CD4-positive, alpha-beta T cell (primary cell): Measurements from ENCODE around the gene COL16A1. TPM values are rescaled to one million over a fixed set of nuclear protein-coding genes. Genes with fewer than 3 reads are reported as not detected.

Experiments
- ATAC-seq: fragments of 200-7000 bp; cut with Tn5 transposase; one replicate; pipeline ENCODE4 v1.10.0; 2022; ENCODE audit warnings: mild to moderate bottlenecking; ENCODE audit not compliant: poor library complexity
- CTCF ChIA-PET: fragments of 350-600 bp; sonication (Branson Sonifier 250); formaldehyde crosslinking; loops from one replicate; lab custom pipeline; 2021; ENCODE audit warnings: antibody characterized with exemption, inconsistent platforms; lab: Charles Lee
- POLR2A ChIA-PET: fragments of 350-600 bp; sonication (Branson Sonifier 250); formaldehyde crosslinking; loops from one replicate; lab custom pipeline; 2021; ENCODE audit warnings: antibody characterized with exemption, inconsistent platforms; lab: Charles Lee
- DNase-seq, 14 experiments: peaks; one replicate each; pipeline ENCODE4 v3.0.0-alpha.2; 2013 to 2020; ENCODE audit warnings: mixed read lengths in 2 of 14
- H3K27ac ChIP-seq, 2 donors: one replicate each; pipeline versions ENCODE4 v1.5.1 to v1.7.0; 2013; ENCODE audit warnings: low read length in 2 of 2, low read depth in 1 of 2, mild to moderate bottlenecking in 1 of 2
- H3K27me3 ChIP-seq, 2 experiments: 1 replicate in 1 of 2; 2 replicates in 1 of 2; pipeline versions ENCODE4 v1.6.1 to v1.7.0; 2013; ENCODE audit warnings: low read length in 2 of 2, control low read depth in 1 of 2, mild to moderate bottlenecking in 1 of 2, moderate library complexity in 1 of 2; ENCODE audit not compliant: insufficient read depth in 2 of 2, control insufficient read depth in 1 of 2
- H3K36me3 ChIP-seq: one replicate; pipeline ENCODE4 v1.6.1; 2013; ENCODE audit warnings: low read length, control low read depth; ENCODE audit not compliant: insufficient read depth
- H3K4me1 ChIP-seq: one replicate; pipeline ENCODE4 v1.6.1; 2013; ENCODE audit warnings: low read length, control low read depth; ENCODE audit not compliant: insufficient read depth
- H3K4me3 ChIP-seq: one replicate; pipeline ENCODE4 v1.5.1; 2013; ENCODE audit warnings: mild to moderate bottlenecking, low read length, moderate library complexity
- H3K9me3 ChIP-seq, 2 experiments: 1 replicate in 1 of 2; 2 replicates in 1 of 2; pipeline versions ENCODE4 v1.6.1 to v1.7.0; 2013; ENCODE audit warnings: low read length in 2 of 2, mild to moderate bottlenecking in 2 of 2, control low read depth in 1 of 2, moderate library complexity in 1 of 2; ENCODE audit not compliant: control insufficient read depth in 1 of 2, insufficient read depth in 1 of 2
- H3K27ac Mint-ChIP-seq: one replicate; pipeline ENCODE4 v1.8.0; 2020; ENCODE audit warnings: mixed read lengths
- H3K27me3 Mint-ChIP-seq: one replicate; pipeline ENCODE4 v1.8.0; 2021; ENCODE audit warnings: mixed read lengths
- H3K36me3 Mint-ChIP-seq: one replicate; pipeline ENCODE4 v1.8.0; 2021; ENCODE audit warnings: low read depth, mixed read lengths
- H3K4me1 Mint-ChIP-seq: one replicate; pipeline ENCODE4 v1.8.0; 2021; ENCODE audit warnings: low read depth, mixed read lengths
- H3K4me3 Mint-ChIP-seq: one replicate; pipeline ENCODE4 v1.8.0; 2020; ENCODE audit warnings: mild to moderate bottlenecking, mixed read lengths
- H3K9me3 Mint-ChIP-seq: one replicate; pipeline ENCODE4 v1.8.0; 2020; ENCODE audit warnings: mixed read lengths
- CTCF ChIP-seq: fragments of 200-600 bp; IDR thresholded peaks from one replicate; pipeline ENCODE4 v1.8.0; 2022; ENCODE audit warnings: antibody characterized with exemption, mild to moderate bottlenecking
- intact Hi-C, 2 experiments: fragments of 100-400 bp; cut with DNase I in 1 of 2; cut with micrococcal nuclease in 1 of 2; formaldehyde crosslinking; loops; one replicate each; pipeline versions ENCODE4 v1.15.1 to v1.9.0; 2023 to 2025; cut with DNase I, micrococcal nuclease
- total RNA-seq, 174 experiments: library from RNA in 2 of 174; stranded (reverse) in 2 of 174; gene quantifications; one replicate each; pipeline ENCODE4 v1.2.3 and lab custom pipeline; 2021 to 2026

Gene COL16A1
- total RNA-seq, 2 experiments from 2014 or later = not detected

GRCh38 chr1:31742462-31743212, 38.8 kb upstream of the COL16A1 start:
- Mint-ChIP-seq H3K9me3 (no peaks in the 10 kb centered on the region), H3K4me3 (no peak overlapping the region), H3K27ac (no peak overlapping the region), H3K4me1 (peaks cover 7% of the 10 kb centered on the region), H3K27me3 (no peaks in the 10 kb centered on the region), H3K36me3 (no peaks in the 10 kb centered on the region)
- no peak for ATAC-seq
- H3K4me1 ChIP-seq = peaks cover 46% of the 10 kb centered on the region
- no peak overlapping the region for H3K4me3 ChIP-seq
- no peak for DNase-seq
- no peaks in the 10 kb centered on the region for H3K27me3 ChIP-seq
- ChIA-PET CTCF (interaction anchor here (0.8 kb wide), 1 partner anchor 46 kb away, joined by 3 read pairs; no protein-coding TSS in a partner anchor), POLR2A (no interaction called here)
- H3K36me3 ChIP-seq = no peaks in the 10 kb centered on the region
- H3K27ac ChIP-seq = no peak overlapping the region
- H3K9me3 ChIP-seq = no peaks in the 10 kb centered on the region
- intact Hi-C loops = loop anchor here in 1 of 2 experiments (2.0 kb wide), 1 partner anchor 24 kb away; no protein-coding TSS in a partner anchor
- TF ChIP-seq CTCF = no peak

DNA sequence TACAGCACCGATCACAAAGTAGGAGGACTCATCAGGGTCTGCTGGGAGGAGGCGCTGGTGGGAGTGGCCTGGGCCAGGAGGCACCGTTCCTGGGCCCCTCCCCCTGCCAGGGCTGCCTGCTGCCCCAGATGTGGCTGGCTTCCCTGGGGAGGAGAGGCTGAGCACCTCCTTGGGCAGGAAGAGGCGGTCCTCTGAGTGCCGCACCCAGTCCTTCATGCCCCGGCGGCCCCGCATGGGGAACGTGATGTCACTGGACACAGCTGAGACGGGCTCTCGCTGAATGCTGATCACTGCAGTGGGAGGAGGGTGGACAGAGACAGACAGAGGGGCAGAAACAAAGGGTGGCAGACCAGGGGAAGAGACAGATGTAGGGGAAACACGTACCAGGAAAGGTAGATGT, 35.5 kb upstream of the COL16A1 start:
- Histone ChIP-seq H3K4me1 (peaks cover 24% of the 10 kb centered on the region), H3K9me3 (no peaks in the 10 kb centered on the region), H3K4me3 (peak overlapping the region; percentile 5), H3K27me3 (no peaks in the 10 kb centered on the region), H3K36me3 (no peaks in the 10 kb centered on the region), H3K27ac (no peak overlapping the region)
- H3K9me3 Mint-ChIP-seq = no peaks in the 10 kb centered on the region
- no peak overlapping the region for H3K4me3 Mint-ChIP-seq
- no peaks in the 10 kb centered on the region for H3K27me3 Mint-ChIP-seq
- H3K36me3 Mint-ChIP-seq = no peaks in the 10 kb centered on the region
- peaks cover 14% of the 10 kb centered on the region for H3K4me1 Mint-ChIP-seq
- ChIA-PET CTCF (no interaction called here), POLR2A (no interaction called here)
- no peak overlapping the region for H3K27ac Mint-ChIP-seq
- intact Hi-C loops = no loop called here
- peak; percentile 66 for ATAC-seq
- no peak for TF ChIP-seq CTCF
- peak in 10 of 14 experiments; percentile 18 to 67 (median 46) for DNase-seq

- ATAC-seq (peak; percentile 77), DNase-seq (peak in 7 of 14 experiments; percentile 8 to 44 (median 28))
- no peaks in the 10 kb centered on the region for H3K27me3 ChIP-seq
- intact Hi-C loops = no loop called here
- H3K4me3 Mint-ChIP-seq = no peak overlapping the region
- H3K4me1 ChIP-seq = peaks cover 16% of the 10 kb centered on the region
- H3K27ac Mint-ChIP-seq = no peak overlapping the region
- H3K36me3 Mint-ChIP-seq = no peaks in the 10 kb centered on the region
- ChIA-PET POLR2A (interaction anchor here (1.1 kb wide), 1 partner anchor 53 kb away, joined by 3 read pairs; no protein-coding TSS in a partner anchor), CTCF (no interaction called here)
- no peaks in the 10 kb centered on the region for H3K9me3 Mint-ChIP-seq
- H3K4me3 ChIP-seq = no peak overlapping the region
- peaks cover 14% of the 10 kb centered on the region for H3K4me1 Mint-ChIP-seq
- no peaks in the 10 kb centered on the region for H3K27me3 Mint-ChIP-seq
- H3K36me3 ChIP-seq = no peaks in the 10 kb centered on the region
- no peak overlapping the region for H3K27ac ChIP-seq
- H3K9me3 ChIP-seq = no peaks in the 10 kb centered on the region
- TF ChIP-seq CTCF = no peak
These were observed 32.9 kb upstream of the COL16A1 start for GRCh38 chr1:31736675-31737074.
